PFSK-1 (cell line): Measurements from ENCODE around the gene TMEM131L.

ENCODE experiments used
- FOXP2 ChIP-seq: optimal IDR thresholded peaks from 2 replicates; pipeline ENCODE3; 2011; ENCODE audit warnings: borderline replicate concordance, control low read depth, inconsistent platforms; ENCODE audit not compliant: insufficient read depth; ENCODE audit errors: extremely low read length, extremely low read depth
- POLR2AphosphoS5 ChIP-seq: IDR thresholded peaks from 2 replicates; pipeline ENCODE4 v1.6.1; 2012; ENCODE audit warnings: low read depth, mild to moderate bottlenecking, control low read depth, low read length, moderate library complexity
- SIN3A ChIP-seq: IDR thresholded peaks from 2 replicates; pipeline ENCODE4 v1.6.1; 2012; ENCODE audit warnings: mild to moderate bottlenecking, low read length, moderate library complexity, borderline replicate concordance; ENCODE audit not compliant: insufficient read depth
- TAF1 ChIP-seq: IDR thresholded peaks from 2 replicates; pipeline ENCODE4 v1.6.1; 2012; ENCODE audit warnings: low read length, control low read depth, borderline replicate concordance; ENCODE audit not compliant: insufficient read depth
- TF ChIP-seq, protein P1 (sequence below), 2 experiments: IDR thresholded peaks; 2 replicates each; pipeline versions ENCODE4 v1.6.1 to v1.8.0; 2011 to 2012; ENCODE audit warnings: low read depth in 2 of 2, low read length in 2 of 2, control low read depth in 1 of 2, inconsistent platforms in 1 of 2, mild to moderate bottlenecking in 1 of 2, moderate library complexity in 1 of 2; ENCODE audit not compliant: insufficient read depth in 1 of 2

Gene TMEM131L

DNA sequence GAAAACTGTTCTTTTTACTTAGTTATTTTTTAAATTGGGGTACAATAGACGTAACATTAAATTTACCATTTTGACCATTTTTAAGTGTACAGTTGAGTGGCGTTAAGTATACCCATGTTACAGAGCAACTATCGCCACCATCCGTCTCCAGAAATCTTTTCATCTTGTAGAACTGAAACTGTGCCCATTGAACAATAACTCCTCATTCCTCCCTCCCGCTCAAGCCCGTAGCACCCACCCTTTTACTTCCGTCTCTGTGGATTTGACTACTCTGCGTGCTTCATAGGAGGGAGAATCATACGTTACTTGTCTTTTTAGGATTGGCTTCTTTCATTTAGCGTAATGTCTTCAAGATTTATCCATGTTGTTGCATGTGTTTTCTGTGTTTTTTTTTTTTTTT lies 55.3 kb downstream of the TMEM131L start:
- no peak for TF ChIP-seq TAF1
- TF ChIP-seq POLR2AphosphoS5 = no peak
- TF ChIP-seq SIN3A = no peak
- TF ChIP-seq, protein P1, sequence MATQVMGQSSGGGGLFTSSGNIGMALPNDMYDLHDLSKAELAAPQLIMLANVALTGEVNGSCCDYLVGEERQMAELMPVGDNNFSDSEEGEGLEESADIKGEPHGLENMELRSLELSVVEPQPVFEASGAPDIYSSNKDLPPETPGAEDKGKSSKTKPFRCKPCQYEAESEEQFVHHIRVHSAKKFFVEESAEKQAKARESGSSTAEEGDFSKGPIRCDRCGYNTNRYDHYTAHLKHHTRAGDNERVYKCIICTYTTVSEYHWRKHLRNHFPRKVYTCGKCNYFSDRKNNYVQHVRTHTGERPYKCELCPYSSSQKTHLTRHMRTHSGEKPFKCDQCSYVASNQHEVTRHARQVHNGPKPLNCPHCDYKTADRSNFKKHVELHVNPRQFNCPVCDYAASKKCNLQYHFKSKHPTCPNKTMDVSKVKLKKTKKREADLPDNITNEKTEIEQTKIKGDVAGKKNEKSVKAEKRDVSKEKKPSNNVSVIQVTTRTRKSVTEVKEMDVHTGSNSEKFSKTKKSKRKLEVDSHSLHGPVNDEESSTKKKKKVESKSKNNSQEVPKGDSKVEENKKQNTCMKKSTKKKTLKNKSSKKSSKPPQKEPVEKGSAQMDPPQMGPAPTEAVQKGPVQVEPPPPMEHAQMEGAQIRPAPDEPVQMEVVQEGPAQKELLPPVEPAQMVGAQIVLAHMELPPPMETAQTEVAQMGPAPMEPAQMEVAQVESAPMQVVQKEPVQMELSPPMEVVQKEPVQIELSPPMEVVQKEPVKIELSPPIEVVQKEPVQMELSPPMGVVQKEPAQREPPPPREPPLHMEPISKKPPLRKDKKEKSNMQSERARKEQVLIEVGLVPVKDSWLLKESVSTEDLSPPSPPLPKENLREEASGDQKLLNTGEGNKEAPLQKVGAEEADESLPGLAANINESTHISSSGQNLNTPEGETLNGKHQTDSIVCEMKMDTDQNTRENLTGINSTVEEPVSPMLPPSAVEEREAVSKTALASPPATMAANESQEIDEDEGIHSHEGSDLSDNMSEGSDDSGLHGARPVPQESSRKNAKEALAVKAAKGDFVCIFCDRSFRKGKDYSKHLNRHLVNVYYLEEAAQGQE (IDR thresholded peaks at IDR 0.05; ENCODE audit: insufficient read depth in 1 of 2, low read depth in 2 of 2, low read length in 2 of 2) = no peak
- TF ChIP-seq FOXP2 = no peak

DNA sequence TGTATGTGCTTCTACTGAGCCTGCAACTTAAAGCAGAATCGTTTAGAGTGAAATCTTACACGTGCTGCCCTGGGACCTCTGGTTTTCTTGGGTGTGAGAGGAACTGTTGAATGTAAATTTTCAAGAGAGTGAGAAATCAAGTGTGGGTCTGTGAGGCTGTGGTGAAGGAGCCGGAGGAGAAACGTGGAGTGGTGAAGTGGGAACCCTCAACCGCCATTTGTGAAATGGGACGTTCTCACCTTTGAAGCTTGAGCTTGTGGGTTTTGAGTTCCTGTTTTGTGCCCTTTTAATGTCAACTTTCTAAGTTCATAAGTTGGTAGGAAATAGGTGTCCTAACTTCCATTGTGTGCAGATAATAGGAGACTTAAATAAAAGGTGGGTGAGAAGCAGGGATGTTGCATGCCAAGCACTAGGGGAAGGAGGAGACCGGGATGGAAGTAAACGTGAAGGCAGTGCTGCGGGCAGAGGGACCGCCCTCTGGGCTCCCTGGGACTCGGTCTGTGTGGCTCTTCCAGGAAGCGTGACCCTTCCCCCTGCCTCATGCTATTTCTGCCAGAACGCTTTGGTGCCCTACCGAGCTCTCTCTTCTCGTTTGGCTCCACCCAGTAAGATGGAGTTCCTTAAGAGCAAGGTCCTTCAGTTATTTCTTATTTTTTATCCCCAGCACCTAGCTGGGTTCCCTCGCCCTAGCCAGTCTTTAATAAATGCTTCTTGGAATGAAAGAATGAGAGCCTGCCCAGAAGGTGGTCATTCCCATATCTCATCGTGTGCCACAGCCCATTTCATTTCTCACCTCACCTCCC lies 56.0 kb downstream of the TMEM131L start:
- TF ChIP-seq POLR2AphosphoS5 = no peak
- no peak for TF ChIP-seq SIN3A
- TF ChIP-seq, protein P1 (IDR thresholded peaks at IDR 0.05; ENCODE audit: insufficient read depth in 1 of 2, low read depth in 2 of 2, low read length in 2 of 2) = no peak
- TF ChIP-seq TAF1 = no peak
- no peak for TF ChIP-seq FOXP2

DNA sequence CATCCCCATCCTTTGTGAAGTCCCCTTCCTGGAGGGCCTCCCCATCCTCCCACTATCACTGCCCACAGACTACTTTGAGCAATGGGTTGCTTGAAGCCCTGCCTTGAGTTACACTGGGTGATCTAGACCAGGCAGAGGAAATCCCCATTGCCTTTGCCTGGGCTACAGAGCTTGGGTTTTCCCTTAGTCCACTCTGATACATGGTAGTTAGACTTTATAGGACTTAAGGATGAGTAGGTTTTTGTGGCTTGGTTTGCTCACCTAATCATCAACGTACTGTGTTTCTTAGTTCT lies 56.6 kb downstream of the TMEM131L start:
- TF ChIP-seq POLR2AphosphoS5 = no peak
- no peak for TF ChIP-seq SIN3A
- no peak for TF ChIP-seq TAF1
- TF ChIP-seq, protein P1 (IDR thresholded peaks at IDR 0.05; ENCODE audit: insufficient read depth in 1 of 2, low read depth in 2 of 2, low read length in 2 of 2) = no peak
- TF ChIP-seq FOXP2 = no peak

DNA sequence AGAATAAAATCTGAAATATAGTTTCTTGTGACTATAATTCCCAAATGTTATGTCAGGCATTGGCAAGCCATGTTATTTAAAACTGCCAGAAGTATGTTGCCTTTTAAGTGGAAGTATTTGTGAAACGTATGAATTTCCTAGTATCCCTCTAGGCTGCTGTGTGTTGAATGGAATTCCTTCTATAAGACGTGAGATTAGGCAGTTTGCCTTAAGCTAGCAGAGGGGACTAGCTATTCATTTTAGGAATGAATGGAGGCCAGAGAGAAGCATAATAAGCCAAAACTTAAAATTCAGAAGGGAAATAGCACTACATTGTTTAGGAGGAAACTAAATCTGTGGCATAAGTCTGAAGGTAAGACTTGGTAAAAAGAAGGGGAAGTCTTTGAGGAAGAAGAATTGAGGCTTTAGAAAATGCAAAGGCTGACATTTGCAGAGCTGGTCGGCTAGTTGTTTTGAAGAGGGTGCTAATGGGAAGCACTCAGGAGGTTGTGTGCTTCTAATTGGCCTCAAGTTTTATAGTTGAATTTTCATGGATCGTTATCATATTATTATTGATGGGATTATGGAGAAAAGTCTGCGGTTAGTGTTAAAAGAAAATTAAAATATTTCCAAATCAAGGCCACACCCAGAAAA lies 57.1 kb downstream of the TMEM131L start:
- TF ChIP-seq, protein P1 (IDR thresholded peaks at IDR 0.05; ENCODE audit: insufficient read depth in 1 of 2, low read depth in 2 of 2, low read length in 2 of 2) = no peak
- TF ChIP-seq SIN3A (no peak), TAF1 (no peak), POLR2AphosphoS5 (no peak), FOXP2 (no peak)

DNA sequence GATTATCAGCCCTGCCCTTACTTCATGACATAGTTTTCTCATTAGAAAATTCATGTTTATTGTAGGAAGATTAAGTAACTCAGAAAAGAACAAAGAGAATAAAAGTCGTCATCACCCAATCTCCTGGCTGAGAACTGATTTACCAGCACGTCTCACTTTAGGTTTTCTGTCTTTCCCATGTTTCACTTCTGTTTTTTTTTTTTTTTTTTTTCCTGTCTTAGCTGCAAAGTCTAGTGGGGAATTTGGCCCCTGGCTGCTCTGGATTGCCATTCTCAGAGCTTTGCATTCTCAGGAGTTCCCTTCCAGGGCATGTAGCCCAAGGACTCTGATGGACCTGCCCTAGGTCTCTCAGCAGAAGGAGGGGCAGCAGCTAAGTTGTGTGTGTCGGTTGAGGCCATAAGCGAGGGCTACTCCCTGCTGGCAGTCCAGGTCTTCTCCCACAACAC lies 57.8 kb downstream of the TMEM131L start:
- TF ChIP-seq FOXP2 = no peak
- TF ChIP-seq, protein P1 (IDR thresholded peaks at IDR 0.05; ENCODE audit: insufficient read depth in 1 of 2, low read depth in 2 of 2, low read length in 2 of 2) = no peak
- no peak for TF ChIP-seq TAF1
- no peak for TF ChIP-seq POLR2AphosphoS5
- TF ChIP-seq SIN3A = no peak
